HG02571 (cell line): ENCODE measurements around the gene KRTAP10-3.

Source experiments
- ATAC-seq: cut with Tn5 transposase; IDR thresholded peaks from one replicate; pipeline ENCODE4 v1.9.1; 2021; ENCODE audit warnings: mild to moderate bottlenecking, moderate library complexity; ENCODE audit not compliant: unreplicated experiment

The KRTAP10-3 gene

GRCh38 chr21:44520326-44521300, 38.0 kb downstream of the KRTAP10-3 start:
- no peak for ATAC-seq

DNA sequence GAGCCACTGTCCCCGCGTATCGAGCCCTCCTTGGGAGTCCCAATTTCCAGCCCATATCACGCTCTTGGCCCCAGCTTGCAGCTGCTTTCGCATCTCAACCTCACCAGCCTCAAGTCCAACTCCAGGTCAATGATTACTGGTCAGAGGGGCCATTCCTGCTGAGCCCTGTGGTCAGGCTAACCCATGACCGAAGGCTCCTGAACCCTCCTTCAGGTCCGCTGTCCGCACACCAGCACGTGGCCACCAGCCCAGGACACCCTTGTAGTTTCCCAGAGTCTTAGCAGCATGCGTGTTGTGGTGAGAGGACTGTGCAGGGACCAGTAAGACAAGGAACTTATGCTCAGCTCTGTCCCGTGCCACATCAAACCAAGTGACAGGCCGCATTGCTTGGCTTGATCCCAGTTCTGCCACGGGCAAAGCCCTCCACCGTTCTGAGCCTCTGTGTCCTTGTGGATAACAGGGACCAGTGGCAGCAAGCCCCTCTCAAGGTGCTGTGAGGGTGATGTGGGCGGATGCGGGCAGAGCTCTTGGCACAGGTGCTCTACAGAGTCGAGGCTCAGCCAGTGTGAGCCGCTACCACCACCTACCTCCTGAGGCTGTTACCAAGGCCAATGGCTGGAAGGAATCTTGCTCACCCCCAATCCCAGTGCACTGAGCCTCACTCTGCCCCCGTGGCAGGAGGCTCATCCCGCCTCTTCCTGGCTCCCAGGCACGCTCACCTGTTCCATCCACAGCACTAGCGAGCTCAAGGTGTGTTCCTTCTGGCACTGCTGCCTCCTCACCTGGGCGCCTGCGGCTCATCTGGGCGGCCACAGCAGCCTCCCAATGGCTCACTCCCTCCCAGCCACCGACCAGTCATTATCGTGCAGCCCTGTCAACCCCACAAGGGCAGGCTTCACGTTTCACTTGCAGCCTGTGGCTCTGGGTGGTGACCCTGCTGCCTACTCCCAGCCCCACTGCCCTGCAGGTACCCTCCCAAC, 39.0 kb downstream of the KRTAP10-3 start:
- ATAC-seq: no peak

DNA sequence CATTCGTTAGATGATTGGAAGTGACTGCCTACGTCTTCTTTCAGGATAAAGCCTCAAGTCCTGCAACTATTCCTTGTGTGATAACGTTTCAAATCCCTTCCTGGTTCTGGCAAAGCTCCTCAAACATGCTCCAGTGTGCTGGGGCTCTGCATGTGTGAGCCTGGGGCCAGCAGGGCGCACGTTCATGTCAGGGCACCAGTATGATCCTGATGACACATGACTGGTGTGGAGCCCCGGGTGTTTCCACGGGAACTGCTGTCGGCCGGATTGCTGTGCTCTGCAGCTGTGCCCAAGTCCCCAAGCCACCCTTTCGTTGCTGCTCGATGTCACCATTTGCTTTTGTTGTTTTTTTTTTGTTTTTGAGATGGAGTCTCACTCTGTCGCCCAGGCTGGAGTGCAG, 39.9 kb downstream of the KRTAP10-3 start:
- no peak for ATAC-seq

DNA sequence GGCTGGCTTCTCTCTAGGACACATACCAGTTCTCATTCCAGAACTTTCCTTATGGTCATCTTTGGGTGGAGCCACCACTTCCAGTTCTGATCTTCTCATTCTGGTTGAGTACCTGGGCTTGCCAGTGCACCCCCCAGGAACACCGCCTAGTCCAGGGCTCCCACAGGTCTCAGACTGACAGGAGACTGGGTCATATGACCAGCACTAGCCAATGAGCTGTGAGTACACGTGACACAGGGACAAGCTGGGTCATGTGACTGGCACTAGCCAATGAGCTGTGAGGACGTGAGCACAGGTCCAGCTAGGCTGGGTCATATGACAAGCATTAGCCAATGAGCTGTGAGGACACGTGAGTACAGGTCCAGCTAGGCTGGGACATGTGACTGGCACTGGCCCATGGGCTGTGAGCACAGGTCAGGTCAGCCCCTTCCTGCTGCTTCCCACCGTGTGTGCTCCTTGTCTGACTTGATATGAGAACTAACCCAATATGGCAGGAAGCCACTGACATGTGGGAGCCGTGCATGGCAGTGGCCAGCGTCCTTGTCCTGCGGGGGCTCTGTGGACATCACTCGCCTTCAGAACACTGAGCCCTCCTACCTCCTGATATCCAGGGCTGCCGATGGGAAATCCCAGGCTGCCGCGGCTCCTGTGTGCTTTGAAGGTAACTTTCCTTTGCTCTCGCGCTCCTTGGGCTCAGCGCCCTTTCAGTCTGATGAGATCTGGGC, 41.3 kb downstream of the KRTAP10-3 start:
- peak; percentile 65 for ATAC-seq

DNA sequence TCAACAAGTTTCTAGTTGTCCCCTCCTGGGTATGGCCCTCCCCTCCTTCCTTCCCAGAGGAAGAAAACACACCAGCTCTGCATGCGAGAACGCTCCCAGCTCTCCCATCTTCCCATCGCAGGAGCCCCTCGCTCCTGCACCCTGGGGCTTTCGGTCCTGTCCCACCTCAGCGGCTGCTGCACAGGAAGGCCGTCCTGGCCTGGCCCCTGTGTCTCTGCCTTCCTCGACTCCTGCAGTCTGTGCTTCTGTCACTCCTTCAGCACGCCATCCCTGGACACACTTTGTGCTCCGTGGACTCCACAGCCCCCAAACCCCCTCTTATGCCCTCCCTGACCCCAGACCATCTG, 41.8 kb downstream of the KRTAP10-3 start:
- ATAC-seq: no peak

DNA sequence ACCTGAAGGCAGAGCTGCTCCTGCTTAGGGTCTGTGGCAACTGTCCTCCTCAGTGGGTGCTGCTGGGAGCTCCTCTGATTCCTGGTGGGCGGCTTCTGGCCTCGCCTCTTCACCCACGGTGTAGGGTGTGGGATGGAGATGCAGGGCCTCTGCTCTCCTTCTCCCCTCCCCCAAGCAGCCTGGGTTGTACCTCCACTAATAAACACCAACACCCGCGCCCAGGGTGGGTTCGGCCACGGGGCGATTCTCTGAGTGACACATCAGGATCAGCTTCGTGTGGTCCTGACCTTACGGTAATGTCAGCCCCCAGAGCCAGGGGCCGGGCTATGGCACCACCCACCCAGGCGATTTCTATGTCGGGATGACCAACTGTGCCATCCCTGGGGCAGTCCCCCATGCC, 42.3 kb downstream of the KRTAP10-3 start:
- no peak for ATAC-seq

- ATAC-seq: no peak
Observed at GRCh38 chr21:44515359-44516165, 43.0 kb downstream of the KRTAP10-3 start.

DNA sequence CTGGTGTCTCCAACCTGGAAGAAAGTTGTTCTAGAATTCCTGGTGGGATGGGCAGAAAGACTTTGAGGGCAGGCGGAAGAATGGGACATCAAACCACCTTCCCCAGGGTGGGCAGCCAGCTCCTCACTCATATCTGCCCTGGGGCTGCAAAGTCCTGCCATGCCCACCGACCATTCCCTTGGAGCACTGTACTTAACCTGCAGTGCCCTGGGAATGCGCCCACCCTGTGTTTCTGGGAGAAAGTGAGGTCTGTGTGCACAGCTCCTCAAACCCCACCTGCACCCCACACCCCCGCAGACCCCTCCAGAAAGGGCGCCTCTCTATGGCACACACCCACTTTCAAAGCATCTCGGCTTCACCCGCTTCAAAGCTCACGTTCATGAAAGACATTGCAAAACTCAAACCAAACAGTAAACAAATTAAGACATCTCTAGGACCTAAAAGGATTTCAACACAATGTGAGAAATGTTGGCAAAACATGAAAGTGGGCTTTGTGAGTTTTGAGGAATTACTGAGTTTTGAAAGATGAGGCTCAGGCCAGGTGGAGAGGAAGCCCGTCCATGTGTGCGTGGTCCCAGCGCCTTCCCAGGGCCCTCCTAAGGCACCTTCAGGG, 43.7 kb downstream of the KRTAP10-3 start:
- no peak for ATAC-seq

DNA sequence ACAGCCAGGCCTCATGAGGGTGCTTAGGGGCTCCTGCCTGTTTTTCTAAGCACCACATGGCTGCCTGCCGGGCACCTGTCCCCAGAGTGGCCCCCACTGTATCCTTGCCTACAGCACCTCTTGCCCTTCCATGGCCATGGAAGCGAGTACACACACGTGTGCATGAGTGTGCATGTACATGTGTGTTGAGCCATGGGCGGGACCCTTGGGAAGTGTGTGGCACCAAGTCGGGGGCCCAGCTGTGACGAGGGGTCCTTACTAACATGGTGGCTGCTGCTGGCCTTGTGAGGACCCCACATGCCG, 44.4 kb downstream of the KRTAP10-3 start:
- no peak for ATAC-seq

- no peak for ATAC-seq
Observed at GRCh38 chr21:44513389-44514217, 45.0 kb downstream of the KRTAP10-3 start.

DNA sequence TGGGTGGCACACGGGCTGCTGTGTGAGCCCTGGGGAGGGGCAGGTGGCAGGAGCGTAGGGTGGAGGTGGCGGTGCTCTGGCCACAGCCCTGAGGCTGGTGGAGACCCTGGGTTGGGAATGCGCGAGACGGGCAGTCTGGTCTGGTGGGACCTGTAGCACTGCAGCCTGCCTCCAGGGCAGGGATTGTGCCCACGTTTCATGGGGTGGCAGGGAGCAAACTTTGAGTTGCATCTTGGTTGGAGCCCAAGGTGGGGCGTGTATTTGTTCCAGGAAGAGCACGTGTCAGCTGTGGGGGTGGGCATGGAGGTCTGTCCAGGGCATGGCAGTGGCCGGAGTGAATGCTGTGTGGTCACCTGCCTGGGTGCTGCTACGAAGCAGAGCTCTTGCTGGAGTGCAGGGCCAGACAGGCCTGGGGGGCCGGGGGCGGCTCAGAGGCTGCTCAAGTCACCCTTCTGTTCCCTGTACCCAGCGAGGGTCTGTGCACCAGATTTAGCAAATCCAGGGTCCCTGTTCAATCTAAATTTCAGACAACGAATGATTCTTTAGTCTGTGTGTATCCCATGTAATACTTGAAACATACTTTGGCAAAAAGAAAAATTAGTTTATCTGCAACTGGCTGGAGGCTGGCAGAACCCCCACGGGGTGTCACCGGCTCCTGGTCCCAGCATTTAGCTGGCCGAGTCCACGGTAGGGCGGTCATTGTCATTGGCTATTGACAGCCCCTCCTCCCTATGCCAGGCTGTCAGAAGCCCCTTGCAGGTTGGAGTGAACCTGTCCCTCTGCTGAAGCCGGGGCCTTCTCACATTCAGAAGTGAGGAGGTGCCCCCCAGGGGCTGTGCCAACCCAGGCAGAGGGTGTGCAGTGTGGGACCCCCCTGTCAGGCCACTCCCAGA, 45.9 kb downstream of the KRTAP10-3 start:
- no peak for ATAC-seq

GRCh38 chr21:44511938-44512275, 46.7 kb downstream of the KRTAP10-3 start:
- no peak for ATAC-seq

- ATAC-seq: no peak
Observed at GRCh38 chr21:44511219-44511937, 47.2 kb downstream of the KRTAP10-3 start.

DNA sequence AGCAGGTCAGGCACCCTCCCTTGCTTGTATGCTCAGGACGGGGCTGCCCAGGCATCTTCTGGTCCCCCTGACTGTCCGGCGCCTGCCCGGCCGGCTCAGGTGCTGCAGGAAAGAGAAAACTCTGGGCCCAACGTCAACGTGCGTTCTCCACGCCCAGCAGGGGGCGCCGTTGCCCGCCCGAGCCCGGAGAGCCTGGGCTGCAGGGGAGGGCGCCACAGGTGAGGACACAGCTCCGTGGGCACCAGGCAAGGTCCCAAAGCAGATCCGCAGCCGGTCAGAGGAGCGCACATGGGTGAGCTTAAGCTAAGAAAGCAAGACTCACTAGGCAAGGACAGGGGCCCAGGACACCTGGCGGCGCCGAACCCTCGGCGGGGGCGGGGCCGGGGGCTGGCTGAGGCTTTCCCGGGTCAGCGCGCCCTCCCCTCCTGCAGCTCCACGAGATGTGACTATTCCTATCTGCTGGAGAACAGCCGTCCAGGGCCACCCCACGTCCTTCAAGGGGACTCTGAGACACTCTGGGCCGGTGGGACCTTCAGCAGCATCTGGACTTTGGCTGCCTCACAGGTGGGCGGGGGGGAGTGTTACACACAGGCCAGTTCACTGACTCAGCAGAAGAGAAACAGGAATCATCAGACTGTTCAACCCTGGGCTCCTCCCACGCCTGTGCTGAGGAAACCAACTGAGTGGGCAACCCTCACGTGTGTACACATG, 47.9 kb downstream of the KRTAP10-3 start:
- no peak for ATAC-seq

DNA sequence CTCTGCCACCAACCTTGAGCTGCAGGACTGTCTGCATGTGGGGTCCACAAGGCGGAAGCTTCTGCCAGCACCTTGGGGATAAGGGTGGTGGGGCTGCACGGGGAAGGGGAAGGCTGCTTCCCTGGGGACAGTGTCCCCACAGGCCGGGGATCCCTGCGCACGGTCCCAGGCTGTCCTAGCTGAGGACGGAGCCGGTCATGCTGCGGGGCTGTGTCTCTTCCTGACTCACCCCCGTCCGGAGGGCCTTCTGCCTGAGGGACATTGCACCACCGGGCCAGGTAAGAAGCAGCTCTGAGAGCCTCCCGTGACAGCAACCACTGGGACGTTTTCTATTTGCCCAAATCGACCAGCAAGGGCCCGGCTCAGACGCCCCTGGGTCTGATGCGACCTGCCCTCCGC, 48.5 kb downstream of the KRTAP10-3 start:
- no peak for ATAC-seq

- ATAC-seq: no peak
Observed at GRCh38 chr21:44509539-44509938, 49.1 kb downstream of the KRTAP10-3 start.
